GM21529 (cell line): ENCODE measurements around the gene OBI1.
"Not testable (repeated sequence)": the region's sequence is repeated elsewhere in the genome, so short reads cannot be mapped to it uniquely, and the experiment has no call there.

Experiments used
- ATAC-seq: cut with Tn5 transposase; IDR thresholded peaks from one replicate; pipeline ENCODE4 v1.9.1; 2021; ENCODE audit not compliant: unreplicated experiment

OBI1 gene

GRCh38 chr13:78649997-78650716, 8.8 kb downstream of the OBI1 start:
- no peak for ATAC-seq

- ATAC-seq = not testable (repeated sequence)
Measured at GRCh38 chr13:78647109-78647678, 11.8 kb downstream of the OBI1 start.

GRCh38 chr13:78638216-78638615, 20.7 kb downstream of the OBI1 start:
- ATAC-seq = peak; percentile 80

GRCh38 chr13:78636495-78636894, 22.5 kb downstream of the OBI1 start:
- ATAC-seq = no peak

- ATAC-seq = no peak
Measured at GRCh38 chr13:78632996-78633395, 26.0 kb downstream of the OBI1 start.

GRCh38 chr13:78631077-78631476, 27.9 kb downstream of the OBI1 start:
- no peak for ATAC-seq

- no peak for ATAC-seq
Measured at GRCh38 chr13:78630511-78630910, 28.4 kb downstream of the OBI1 start.

- ATAC-seq = no peak
Measured at GRCh38 chr13:78625384-78625783, 33.6 kb downstream of the OBI1 start.

- ATAC-seq = no peak
Measured at GRCh38 chr13:78623132-78623531, 35.8 kb downstream of the OBI1 start.

- no peak for ATAC-seq
Measured at GRCh38 chr13:78620936-78621470, 38.0 kb downstream of the OBI1 start.

GRCh38 chr13:78618411-78618810, 40.5 kb downstream of the OBI1 start:
- no peak for ATAC-seq

GRCh38 chr13:78611040-78611439, 47.9 kb downstream of the OBI1 start:
- no peak for ATAC-seq

GRCh38 chr13:78610381-78610883, 48.5 kb downstream of the OBI1 start:
- ATAC-seq = no peak

GRCh38 chr13:78609464-78610205, 49.3 kb downstream of the OBI1 start:
- no peak for ATAC-seq

GRCh38 chr13:78608688-78609463, 50.1 kb downstream of the OBI1 start:
- ATAC-seq = no peak

GRCh38 chr13:78608252-78608687, 50.7 kb downstream of the OBI1 start:
- ATAC-seq = no peak

- ATAC-seq = no peak
Measured at GRCh38 chr13:78607409-78608251, 51.3 kb downstream of the OBI1 start.

GRCh38 chr13:78606471-78607408, 52.2 kb downstream of the OBI1 start:
- ATAC-seq = no peak
